ENCODE results near the gene SF3B5. TPM values are rescaled to one million over a fixed set of nuclear protein-coding genes. Genes with fewer than 3 reads are reported as not detected.

SF3B5 gene
- total RNA-seq, 1 experiment from 2014 or later: 139 TPM

GRCh38 chr6:144131248-144131709 lies 35.9 kb upstream of the SF3B5 start:
- H3F3A ChIP-seq (ENCODE audit: low read length, unreplicated experiment): no peaks in the 10 kb centered on the region
- no peak overlapping the region for H2AFZ ChIP-seq (ENCODE audit: low read length)
- peaks cover 6% of the 10 kb centered on the region for H3K4me1 ChIP-seq (ENCODE audit: insufficient read depth, low read length)
- intact Hi-C loops (cut with micrococcal nuclease): loop anchor here (1.0 to 2.0 kb wide), 2 partner anchors 20 to 133 kb away; partner anchors contain the start of gene STX11
- H3K4me3 ChIP-seq (ENCODE audit: low read length): peak overlapping the region; percentile 4; the same call in 1 of the 2 replicates
- no peaks in the 10 kb centered on the region for H3K27me3 ChIP-seq (ENCODE audit: low read length)
- H3K9me3 ChIP-seq (ENCODE audit: low read length): no peaks in the 10 kb centered on the region
- no peaks in the 10 kb centered on the region for H3K9me2 ChIP-seq (replicated peaks; ENCODE audit: low read length)
- no peak overlapping the region for H3K9ac ChIP-seq (ENCODE audit: low read length)
- H3K79me2 ChIP-seq (ENCODE audit: low read length): no peaks in the 10 kb centered on the region
- ChIA-PET POLR2A (ENCODE audit: unreplicated experiment) (no interaction called here), CTCF (no interaction called here)
- peak overlapping the region; percentile 67 for H3K4me2 ChIP-seq (ENCODE audit: low read length)
- H3K27ac ChIP-seq (ENCODE audit: low read length): peak overlapping the region; percentile 57
- ATAC-seq: peak; percentile 95
- H4K20me1 ChIP-seq (ENCODE audit: low read length): no peaks in the 10 kb centered on the region
- peak; percentile 93 for DNase-seq
- no peaks in the 10 kb centered on the region for H3K36me3 ChIP-seq (ENCODE audit: low read depth, low read length)
- BruUV-seq (replicated peaks): no TSS peak
- TF ChIP-seq EZH2phosphoT487 (IDR thresholded peaks at IDR 0.05; ENCODE audit: borderline replicate concordance, low read length): no peak
- no peak for TF ChIP-seq EZH2 (IDR thresholded peaks at IDR 0.05; ENCODE audit: low read length, unreplicated experiment)
- TF ChIP-seq CTCF (conservative IDR thresholded peaks at IDR 0.05; ENCODE audit: low read depth, low read length): no peak

- Histone ChIP-seq H4K20me1 (ENCODE audit: low read length) (no peaks in the 10 kb centered on the region), H3K4me2 (ENCODE audit: low read length) (no peak overlapping the region), H3K9ac (ENCODE audit: low read length) (no peak overlapping the region), H3K4me1 (ENCODE audit: insufficient read depth, low read length) (peaks cover 6% of the 10 kb centered on the region), H3K9me3 (ENCODE audit: low read length) (no peaks in the 10 kb centered on the region), H3K79me2 (ENCODE audit: low read length) (no peaks in the 10 kb centered on the region), H3K9me2 (replicated peaks; ENCODE audit: low read length) (no peaks in the 10 kb centered on the region), H3K36me3 (ENCODE audit: low read depth, low read length) (no peaks in the 10 kb centered on the region), H3K4me3 (ENCODE audit: low read length) (no peak overlapping the region), H2AFZ (ENCODE audit: low read length) (no peak overlapping the region), H3F3A (ENCODE audit: low read length, unreplicated experiment) (no peaks in the 10 kb centered on the region), H3K27me3 (ENCODE audit: low read length) (no peaks in the 10 kb centered on the region), H3K27ac (ENCODE audit: low read length) (no peak overlapping the region)
- ChIA-PET CTCF (no interaction called here), POLR2A (ENCODE audit: unreplicated experiment) (no interaction called here)
- intact Hi-C loops (cut with micrococcal nuclease): no loop called here
- DNase-seq: no peak
- TF ChIP-seq EZH2phosphoT487 (IDR thresholded peaks at IDR 0.05; ENCODE audit: borderline replicate concordance, low read length): no peak
- no peak for TF ChIP-seq CTCF (conservative IDR thresholded peaks at IDR 0.05; ENCODE audit: low read depth, low read length)
- TF ChIP-seq EZH2 (IDR thresholded peaks at IDR 0.05; ENCODE audit: low read length, unreplicated experiment): no peak
- no TSS peak for BruUV-seq (replicated peaks)
- ATAC-seq: no peak
Measured at GRCh38 chr6:144129469-144129868, 34.1 kb upstream of the SF3B5 start.

GRCh38 chr6:144127097-144127496 lies 31.7 kb upstream of the SF3B5 start:
- no peak for DNase-seq
- Histone ChIP-seq H3K79me2 (ENCODE audit: low read length) (no peaks in the 10 kb centered on the region), H2AFZ (ENCODE audit: low read length) (no peak overlapping the region), H3K4me1 (ENCODE audit: insufficient read depth, low read length) (peaks cover 6% of the 10 kb centered on the region), H3K27me3 (ENCODE audit: low read length) (no peaks in the 10 kb centered on the region), H3F3A (ENCODE audit: low read length, unreplicated experiment) (no peaks in the 10 kb centered on the region), H4K20me1 (ENCODE audit: low read length) (no peaks in the 10 kb centered on the region), H3K4me3 (ENCODE audit: low read length) (no peak overlapping the region), H3K9me3 (ENCODE audit: low read length) (no peaks in the 10 kb centered on the region), H3K36me3 (ENCODE audit: low read depth, low read length) (no peaks in the 10 kb centered on the region), H3K9me2 (replicated peaks; ENCODE audit: low read length) (no peaks in the 10 kb centered on the region), H3K9ac (ENCODE audit: low read length) (no peak overlapping the region), H3K4me2 (ENCODE audit: low read length) (no peak overlapping the region), H3K27ac (ENCODE audit: low read length) (no peak overlapping the region)
- BruUV-seq (replicated peaks): no TSS peak
- ChIA-PET POLR2A (ENCODE audit: unreplicated experiment) (no interaction called here), CTCF (no interaction called here)
- intact Hi-C loops (cut with micrococcal nuclease): no loop called here
- no peak for TF ChIP-seq CTCF (conservative IDR thresholded peaks at IDR 0.05; ENCODE audit: low read depth, low read length)
- no peak for ATAC-seq

All from PC-3 (cell line).